Femur (tissue), 1 donor: ENCODE results near the gene HUS1B.
"Not testable (repeated sequence)": the region's sequence is repeated elsewhere in the genome, so short reads cannot be mapped to it uniquely, and the experiment has no call there.

Source experiments
- DNase-seq: peaks from one replicate; pipeline ENCODE4 v3.0.0-alpha.2; 2017

Gene HUS1B

DNA sequence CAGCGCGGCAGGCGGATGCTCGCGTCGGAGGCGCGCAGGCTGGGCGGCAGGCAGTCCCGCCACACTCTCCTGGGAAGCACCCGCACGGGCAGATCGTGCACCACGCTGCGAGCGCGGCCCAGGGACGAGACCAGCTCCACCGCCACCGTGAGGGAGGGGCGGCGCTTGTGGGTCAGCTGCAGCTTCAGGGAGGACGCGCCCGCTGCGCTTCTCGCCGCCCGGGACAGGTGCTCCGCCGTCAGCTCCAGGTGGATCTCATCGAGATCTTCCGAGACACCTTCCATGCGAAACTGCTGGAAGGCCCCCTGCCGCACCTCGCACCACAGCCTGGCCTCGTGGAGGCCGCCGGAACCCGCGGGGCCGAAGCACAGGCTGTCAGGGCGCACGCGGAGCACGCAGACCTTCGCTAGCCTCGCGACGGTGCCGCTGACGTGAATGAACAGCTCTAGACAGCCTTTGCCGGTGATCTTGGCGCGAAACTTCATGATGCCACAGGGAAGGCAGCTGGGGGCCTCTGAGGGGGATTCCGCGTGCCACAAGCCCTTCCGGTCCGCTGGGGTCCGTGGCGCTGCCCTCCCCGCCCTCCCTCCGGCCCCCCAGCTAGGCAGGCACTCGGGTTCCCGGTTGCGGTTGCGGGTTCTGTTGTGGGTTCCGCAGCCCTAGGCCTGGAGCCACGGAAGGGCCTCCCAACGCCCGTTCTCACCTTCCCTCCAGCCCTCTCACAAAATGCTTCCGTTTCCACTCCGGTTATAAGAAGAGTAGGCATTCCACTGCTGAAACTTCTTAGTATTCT is at the start of gene HUS1B:
Gene HUS1B, minus strand, starts transcription at position 641 of the 793 bp plus-strand sequence. Its CDS starts 156 bp downstream, at position 485.
- DNase-seq, result no peak

DNA sequence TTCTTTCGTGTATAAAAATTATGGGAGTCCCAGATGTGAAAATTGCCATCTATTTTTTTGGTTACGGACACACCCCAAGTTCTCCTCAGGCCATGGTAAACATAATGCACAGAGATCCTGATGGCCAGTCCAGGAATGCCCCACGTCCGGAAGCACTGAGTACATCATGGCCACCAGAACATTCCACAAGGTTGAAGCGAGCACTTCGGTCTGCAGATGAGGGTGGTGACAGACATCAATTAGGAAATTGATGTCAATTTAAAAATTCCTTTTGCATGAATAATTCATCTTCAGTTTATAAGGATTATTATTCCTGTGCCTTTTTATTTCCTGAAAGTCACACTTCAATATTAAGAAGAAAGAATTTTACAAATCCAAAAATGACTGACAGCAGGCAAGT is 49.2 kb upstream of the HUS1B start:
- DNase-seq, result no peak

DNA sequence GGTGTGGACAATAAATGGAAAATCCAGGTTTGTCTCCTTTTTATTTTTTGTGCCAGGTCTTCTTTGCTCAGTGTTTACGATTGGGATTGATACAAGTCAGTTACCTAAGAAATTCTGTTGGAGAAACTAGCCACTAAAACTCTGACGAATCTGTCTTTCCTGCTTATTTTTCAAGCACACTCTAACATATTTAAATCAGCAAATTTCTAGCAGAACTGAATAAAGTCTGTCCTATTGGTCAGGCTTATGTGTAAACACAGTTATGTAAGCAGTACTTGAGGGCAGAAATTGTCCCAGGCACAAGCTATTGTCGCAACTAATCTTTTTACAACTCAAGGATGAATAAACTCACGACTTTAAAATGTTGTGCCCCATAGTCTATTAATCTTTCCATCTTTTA is 48.1 kb upstream of the HUS1B start:
- DNase-seq, result no peak

DNA sequence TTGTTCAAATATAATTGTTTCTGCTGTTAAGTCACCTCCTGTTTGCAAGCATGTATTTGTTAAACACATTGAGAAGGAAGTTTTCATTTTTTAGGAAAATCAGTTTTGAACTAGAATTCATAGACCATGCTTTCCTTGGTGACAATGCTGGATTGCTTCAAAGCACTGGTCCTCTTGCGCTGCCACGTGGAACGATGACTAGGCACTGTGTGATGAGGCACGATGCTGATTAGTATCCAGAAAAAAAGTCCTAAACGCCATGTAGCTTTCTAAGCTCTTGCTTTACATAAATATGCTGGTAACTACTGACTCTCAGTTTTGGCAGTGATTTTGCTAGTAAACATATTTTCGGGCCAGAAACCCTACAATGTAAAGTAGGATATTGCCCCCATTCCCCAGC is 47.1 kb upstream of the HUS1B start:
- no peak for DNase-seq

DNA sequence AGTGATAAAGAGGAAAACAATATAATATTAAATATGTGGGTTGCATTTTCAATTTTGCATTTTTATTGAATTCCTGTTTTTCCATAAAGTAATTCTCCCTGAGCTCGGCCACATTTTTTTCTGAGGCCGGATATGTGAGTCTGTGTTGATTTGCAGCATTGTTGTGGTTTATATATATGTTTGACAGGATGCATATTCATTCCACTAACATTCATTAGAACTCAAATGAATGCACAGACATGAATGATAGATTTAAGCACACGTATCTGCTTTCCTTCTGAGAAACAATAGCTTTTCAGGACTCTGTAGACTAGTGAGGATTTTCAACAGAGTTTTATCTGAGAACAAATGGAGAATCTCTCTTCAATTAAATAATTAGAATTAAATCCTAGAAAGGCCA is 46.7 kb upstream of the HUS1B start:
- no peak for DNase-seq

DNA sequence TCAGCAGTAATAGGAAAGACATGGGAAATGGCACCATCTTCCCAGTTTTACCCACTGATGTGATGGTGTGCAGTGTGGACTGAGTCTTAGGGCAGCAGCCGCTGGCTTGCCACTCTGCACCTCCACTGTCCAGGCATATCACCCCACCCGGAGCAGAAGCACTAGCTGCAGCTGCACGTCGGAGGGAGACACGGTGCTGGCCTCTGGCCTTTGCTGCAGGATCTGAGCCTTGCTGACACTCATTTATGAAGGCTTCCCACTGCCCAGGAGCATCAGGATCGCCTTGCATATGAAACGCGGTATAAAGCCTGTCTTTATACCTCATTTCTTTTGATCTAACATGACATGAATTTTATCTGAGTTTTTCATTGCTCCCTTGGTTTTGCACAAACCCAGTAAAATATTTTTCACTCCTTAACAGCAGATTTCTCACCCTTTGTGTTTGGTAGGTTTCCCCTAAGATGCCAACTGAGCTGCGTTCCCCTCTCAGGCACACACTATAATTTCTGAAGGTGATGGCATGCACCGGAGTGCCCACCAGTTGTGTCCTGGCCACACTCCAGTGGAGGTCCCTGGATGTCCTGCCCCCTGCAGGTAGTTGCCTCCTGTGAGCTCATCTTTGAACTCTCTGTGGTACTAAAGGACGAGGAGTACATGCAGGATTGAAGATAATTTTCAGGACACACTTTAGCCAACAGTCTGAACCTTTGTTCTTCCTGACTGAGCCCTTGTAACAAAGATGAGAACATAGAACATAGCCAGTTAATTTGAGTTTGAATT is 45.0 kb upstream of the HUS1B start:
- no peak for DNase-seq

DNA sequence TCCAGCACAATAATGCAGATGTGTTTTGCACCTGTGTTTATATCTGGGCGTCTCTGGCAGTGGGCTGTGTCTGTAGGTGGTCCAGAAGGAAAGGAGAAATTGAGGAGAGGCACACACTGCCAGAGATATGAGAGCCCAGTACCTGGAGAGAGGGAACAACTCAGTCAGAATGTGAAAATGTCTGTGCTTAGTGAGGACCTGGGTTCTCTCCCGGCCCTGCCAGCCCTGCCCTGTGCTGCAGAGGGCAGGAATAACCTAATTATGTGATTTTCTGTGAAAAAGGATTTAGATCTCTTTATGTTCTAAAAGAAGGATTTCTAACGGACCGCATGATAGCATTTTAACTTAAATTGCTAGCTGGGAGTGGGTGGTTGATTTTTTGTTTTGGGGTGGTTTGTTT is 44.3 kb upstream of the HUS1B start:
- no peak for DNase-seq

DNA sequence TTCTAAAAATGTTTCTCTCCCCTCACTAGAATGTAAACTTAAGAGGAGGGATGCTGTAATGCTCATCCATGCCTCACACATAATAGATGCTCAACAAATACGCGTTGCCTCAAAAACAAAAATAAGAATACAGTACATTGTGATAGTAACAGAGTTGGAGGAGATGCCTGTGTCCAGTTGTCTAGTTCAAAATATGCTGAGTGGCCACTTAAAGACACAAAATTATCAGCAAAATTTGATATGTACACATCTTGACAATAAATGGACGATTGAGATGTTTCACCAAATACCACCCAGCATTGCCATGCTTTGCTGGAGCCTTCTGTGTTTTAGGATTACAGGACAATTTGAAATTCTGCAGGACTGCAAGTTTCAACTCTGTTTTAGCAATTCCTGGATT is 43.6 kb upstream of the HUS1B start:
- no peak for DNase-seq

DNA sequence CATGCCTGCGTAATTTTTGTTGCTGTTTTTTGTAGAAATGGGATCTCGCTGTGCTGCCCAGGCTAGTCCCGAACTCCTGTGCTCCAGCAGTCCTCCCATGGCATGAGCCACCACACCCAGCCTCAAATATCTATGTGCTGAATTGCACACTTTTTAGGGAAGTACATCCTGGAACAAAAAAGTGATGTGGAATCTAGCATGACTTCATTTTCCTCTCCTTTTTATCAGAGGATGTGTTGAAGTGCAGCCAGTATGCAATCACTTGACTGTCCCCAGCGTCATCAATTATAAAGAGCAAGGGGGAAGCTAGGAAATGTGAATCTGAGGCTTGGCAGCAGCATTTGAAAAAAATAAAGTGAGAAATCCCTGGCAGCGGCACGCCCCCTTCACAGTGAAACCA is 42.4 kb upstream of the HUS1B start:
- DNase-seq, result no peak

DNA sequence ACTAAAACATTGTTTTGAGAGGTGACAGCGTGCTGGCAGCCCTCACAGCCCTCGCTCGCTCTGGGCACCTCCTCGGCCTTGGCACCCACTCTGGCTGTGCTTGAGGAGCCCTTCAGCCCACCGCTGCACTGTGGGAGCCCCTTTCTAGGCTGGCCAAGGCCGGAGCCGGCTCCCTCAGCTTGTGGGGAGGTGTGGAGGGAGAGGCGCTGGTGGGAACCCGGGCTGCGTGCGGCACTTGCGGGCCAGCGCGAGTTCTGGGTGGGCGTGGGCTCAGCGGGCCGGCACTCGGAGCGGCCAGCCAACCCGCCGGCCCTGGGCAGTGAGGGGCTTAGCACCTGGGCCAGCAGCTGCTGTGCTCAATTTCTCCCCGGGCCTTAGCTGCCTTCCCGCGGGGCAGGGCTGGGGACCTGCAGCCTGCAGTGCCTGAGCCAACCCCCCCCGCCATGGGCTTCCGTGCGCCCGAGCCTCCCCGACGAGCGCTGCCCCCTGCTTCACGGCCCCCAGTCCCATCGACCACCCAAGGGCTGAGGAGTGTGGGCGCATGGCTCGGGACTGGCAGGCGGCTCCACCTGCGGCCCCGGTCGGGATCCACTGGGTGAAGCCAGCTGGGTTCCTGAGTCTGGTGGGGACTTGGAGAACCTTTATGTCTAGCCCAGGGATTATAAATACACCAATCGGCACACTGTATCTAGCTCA is 37.7 kb upstream of the HUS1B start:
- DNase-seq, result not testable (repeated sequence)

DNA sequence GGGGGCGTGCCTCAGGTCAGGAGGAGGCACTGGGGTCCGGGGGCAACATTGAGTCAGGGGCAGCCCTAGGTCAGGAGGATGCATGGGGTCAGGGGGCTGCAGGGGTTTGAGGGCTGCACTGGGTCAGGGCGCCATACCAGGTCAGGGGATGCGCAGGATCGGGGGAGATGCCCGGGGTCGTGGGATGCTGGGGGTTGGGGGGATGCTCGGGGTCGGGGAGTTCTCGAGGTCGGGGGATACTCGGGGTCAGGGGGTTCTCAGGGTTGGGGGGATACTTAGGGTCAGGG is 36.8 kb upstream of the HUS1B start:
- DNase-seq, result no peak

DNA sequence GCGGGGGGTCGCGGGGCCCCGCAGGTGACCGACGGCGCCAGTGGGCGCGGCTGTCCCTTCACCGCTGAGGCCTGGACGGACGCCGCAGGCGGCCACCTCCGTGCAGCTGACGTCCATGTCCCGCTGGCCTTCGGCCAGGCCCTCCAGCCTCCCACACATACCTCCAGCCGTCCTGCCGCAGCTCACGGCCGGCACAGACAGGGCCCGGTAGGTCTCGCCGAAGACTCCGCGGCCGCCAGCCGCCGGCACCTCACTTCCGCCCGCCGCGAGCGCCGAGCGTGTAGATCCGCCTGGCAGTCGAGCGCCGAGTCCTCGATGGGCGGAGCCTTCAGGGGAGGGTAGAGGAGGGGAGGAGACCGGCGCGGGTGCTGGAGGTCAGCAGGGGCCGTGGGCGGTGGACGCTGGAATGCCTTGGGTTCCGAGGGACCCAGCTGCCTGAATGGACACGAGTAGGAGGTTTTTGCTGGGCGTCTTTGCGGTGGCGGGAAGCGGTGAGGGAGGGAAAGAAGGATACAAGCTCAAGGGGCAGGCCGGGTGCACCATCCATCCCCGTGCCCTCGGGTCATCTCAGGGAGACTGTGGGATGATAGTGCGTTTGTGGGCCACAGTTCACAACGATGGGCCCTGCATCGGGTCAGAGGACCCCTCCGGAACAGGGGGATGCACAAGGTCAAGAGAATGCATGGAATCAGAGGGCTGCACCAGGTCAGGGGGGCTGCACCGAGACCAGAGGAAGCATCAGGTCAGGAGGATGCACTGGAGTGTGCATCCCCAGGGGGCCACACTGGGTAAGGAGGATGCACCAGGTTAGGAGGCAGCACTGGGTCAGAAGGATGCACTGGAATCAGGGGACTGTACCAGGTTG is 36.2 kb upstream of the HUS1B start, which contains the start of gene EXOC2:
Gene EXOC2, minus strand, starts transcription at position 282 of the 865 bp plus-strand sequence. CDS start 55,321 bp downstream, outside the sequence.
- peak; percentile 90 for DNase-seq

DNA sequence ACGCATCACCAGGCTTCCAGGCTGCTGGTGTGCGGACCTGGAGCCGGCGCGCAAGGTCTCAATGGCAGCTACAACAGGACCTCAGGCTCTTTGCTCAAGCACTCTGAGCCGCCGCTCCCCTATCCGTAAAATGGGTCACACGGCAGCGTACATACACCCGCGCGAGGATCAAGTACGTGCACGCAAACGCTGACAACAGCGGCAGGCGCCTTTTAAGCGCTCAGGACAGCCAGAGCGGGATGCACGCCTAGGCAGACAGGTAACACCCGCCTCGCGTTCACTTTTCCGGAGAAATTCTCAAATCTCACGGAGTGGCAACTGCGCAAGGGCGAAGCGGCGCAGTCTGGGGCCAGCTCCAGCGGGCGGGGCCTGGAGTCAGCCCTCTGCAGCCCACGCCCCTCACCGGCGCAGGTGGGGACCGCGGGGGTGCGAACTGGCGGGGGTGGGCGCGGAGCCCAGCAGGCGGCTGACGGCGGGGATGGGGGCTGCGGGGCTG is 35.5 kb upstream of the HUS1B start:
- DNase-seq, result peak; percentile 48

DNA sequence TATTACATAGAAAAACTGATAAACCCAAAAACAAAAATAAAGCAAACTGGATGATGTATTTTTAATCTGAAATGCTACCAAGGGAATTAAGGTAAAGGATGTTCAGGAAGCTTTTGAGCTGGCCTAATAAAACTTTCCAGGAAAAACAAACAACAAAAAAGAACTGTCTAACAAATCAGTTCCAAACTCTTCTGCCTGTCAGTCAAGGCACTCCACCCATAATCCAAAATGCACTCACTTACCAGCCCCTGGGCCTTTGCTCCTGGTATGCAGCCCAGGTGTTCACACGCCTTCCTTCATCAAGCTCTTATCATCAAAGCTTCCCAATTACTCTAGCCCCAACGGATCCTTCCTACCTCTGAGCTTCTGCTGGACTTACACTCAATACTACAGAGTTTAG is 32.3 kb upstream of the HUS1B start:
- DNase-seq, result no peak

DNA sequence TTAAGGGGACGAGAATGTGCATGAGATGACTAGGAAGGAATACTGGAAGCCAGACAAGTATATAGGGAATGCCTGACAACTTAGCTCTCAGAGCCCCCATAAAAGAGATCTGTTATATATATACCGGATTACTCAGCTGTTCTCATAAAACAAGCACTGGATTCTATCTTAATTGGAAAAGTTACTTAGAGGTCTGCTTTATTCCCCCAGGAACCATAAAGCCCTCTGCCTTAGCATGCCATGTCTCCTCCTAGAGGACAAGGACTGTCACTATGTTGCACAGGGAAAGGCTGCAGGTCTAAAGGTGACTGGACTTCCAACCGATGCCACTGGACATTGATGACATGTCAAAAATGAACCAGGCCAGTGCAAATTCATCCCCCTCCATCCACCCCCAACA is 29.6 kb upstream of the HUS1B start:
- no peak for DNase-seq

DNA sequence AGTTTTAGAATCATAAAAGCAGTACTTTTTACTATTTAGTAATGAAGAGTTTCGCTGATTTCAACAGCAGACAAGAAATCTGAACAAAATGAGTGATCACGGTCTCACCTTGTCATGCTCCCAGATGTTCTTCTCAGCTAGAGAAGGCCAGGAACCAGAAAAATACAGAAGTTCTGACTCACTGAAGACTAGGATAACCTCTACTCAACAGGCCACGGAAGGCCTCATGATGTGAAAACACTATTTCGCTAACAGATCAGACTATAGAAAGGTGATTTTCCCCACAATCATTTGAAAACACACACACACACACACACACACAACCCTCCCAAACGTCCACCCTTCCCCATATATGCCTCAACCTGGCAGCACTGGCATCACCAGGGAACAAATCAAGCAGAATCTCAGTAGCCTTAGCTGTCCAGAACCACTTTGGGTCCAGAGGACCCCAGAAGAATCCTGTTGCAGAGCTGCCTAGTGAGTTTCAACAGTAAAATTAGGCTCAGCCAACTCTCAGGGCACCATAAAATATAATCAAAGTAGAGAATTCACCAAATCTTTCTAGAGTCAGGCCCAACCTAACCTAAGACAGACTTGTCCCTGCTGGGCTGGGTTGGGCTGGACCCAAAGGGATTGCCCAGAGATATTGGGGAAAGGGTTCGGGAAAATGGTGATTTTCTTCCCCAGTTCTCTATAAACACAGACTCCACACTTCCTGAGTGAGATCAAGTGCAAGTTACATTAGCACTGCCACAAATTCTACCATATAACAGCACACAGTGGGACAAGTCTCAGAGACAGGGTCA is 28.1 kb upstream of the HUS1B start:
- no peak for DNase-seq

DNA sequence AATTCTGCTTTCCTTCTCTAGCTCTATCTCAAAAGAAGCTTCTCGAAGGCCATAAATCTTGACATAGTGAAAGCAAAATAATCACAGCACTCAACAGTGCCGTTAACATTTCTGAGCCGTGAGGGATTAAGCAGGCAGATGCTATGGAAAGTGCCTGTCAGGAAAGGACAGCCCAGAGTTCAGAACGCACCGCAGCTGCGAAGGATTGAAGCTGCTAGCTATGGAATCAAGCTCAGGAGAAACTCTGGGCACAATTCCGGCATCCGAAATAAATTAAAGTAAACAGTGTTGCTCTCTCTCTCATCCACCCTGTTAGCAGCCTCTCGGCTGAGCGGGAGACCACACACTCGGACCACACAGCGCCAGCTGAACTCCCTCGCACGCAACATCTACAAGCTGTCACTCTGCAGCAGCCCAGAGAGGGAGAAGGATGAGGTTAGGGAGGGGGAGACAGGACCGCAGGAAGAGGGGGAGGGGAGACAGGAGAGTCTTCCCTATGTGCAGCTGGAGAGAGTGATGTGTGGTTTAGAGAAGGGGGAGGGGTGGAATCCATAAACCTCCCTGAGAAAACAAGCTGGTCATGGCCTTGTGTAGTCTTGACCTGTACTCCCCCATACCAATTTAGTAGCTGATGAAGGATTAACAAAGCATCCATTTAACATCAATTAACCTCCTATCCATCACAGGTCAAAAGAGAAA is 27.0 kb upstream of the HUS1B start:
- peak; percentile 70 for DNase-seq

DNA sequence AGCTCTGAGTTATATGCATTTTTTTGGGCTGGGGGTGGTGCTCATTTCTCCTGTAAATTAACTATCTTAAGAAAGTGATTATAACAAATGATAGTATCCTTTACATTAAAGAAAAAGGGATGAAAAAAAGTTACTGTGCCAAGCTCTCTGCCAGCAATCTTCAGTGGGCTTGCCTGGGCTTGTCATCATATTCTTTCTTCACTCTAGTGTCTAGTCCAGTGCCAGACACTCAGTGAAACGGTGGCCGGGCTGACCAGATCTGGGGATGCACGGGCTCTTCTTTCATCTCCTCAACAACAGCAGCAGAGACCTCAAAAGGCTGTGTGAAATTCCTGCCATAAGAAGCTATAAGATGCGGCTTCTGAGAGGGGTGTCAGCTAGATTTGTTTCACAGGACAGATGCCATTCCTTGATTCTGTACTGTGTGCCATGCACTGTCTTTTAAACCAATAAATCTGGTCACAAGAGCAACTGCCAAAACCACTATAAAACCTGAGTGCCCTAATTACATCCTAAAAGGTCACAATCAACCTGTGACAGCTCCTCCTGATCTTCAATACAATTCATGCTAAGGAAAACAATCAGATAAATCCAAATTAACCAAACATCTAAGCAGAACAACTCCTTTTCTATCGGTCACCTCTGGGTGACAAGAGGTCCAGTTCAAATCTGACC is 23.9 kb upstream of the HUS1B start:
- no peak for DNase-seq

DNA sequence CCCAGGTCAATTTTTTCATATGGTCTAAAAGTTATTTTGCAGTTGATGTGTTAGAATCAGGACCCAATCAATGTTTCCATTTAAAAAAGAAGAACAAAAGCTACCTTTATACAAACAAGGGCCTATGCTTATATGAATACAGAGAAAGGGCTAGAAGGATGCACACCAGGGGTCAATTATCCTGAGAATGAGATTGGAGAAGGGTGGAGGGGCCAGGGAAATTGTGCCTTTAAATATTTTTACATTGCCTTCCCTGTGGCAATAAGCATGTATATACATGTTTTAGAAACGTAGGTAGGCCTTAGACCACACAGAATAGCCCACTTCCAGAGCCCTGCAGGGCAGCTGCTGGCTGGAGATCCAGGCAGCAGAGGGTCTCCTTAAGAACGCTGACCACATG is 23.4 kb upstream of the HUS1B start:
- no peak for DNase-seq

DNA sequence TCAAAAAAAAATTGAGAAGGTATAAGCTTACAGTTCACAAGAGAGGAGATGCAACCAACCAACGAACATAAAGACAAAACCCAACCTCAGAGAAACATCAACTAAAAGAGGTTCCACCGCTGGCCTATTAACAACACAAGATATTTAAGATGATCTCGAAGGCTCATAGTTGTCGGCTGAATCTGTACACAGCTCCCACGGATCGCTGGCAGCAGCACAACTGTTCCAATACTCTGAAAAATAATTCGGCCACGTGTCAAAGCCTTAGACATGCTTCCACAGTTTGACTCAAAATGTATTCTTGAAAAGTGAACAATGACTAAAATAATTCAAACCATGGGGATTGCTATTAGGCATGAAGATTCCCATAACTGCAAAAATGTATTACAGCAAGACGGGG is 22.4 kb upstream of the HUS1B start:
- no peak for DNase-seq

DNA sequence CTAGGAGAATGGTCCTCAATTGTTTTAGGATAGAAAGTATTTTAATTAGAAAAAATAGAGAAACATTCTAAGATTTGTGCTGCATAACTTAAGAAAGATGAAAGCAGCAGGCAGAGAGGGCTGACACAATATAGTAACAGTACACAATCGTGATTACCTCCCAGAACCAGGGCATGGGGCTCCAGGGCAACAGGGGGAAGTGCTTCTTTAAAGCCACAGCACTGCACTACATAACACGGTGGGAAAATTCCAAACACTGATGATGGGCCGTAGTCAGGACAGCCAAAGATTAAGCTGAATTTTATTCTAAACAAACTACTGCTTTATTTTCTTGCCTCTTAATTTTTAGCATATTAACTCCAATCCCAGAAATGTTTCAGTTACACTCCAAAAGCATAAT is 21.6 kb upstream of the HUS1B start:
- DNase-seq, result no peak
